ENCODE measurements around the gene G6PC2. TPM values are rescaled to one million over a fixed set of nuclear protein-coding genes. Genes with fewer than 3 reads are reported as not detected.
"Not testable (repeated sequence)": the region's sequence is repeated elsewhere in the genome, so short reads cannot be mapped to it uniquely, and the experiment has no call there.

Gene G6PC2
- total RNA-seq, 3 donors from 2014 or later (not counting 1 experiment from before 2014, with no cell fraction given), result not detected

- Histone ChIP-seq H3K27me3 (ENCODE audit: control insufficient read depth, insufficient read depth, low read length) (no peaks in the 10 kb centered on the region), H3K36me3 (ENCODE audit: control insufficient read depth, insufficient read depth, low read length) (no peaks in the 10 kb centered on the region), H3K4me1 (ENCODE audit: control insufficient read depth, insufficient read depth, low read length) (no peaks in the 10 kb centered on the region), H3K27ac (ENCODE audit: low read length) (no peak overlapping the region), H3K4me3 (ENCODE audit: low read length) (no peak overlapping the region), H3K9me3 (ENCODE audit: control insufficient read depth, insufficient read depth, low read length) (no peaks in the 10 kb centered on the region)
- no peaks in the 10 kb centered on the region for H3K9me3 Mint-ChIP-seq
- H3K27me3 Mint-ChIP-seq (ENCODE audit: low read depth in 2 of 2), result no peaks in the 10 kb centered on the region
- no peak overlapping the region for H3K4me3 Mint-ChIP-seq
- ATAC-seq (no peak), DNase-seq (no peak)
- H3K36me3 Mint-ChIP-seq, result no peaks in the 10 kb centered on the region
- intact Hi-C loops (cut with micrococcal nuclease), result no loop called here
- WGBS (ENCODE audit: insufficient coverage), result 97% methylated on average over 2 of the region's 5 CpGs
- H3K27ac Mint-ChIP-seq, result no peak overlapping the region
- peaks cover 0 to 3% of the 10 kb centered on the region in 2 donors for H3K4me1 Mint-ChIP-seq
- TF ChIP-seq CTCF (IDR thresholded peaks at IDR 0.05), result no peak
Measured at GRCh38 chr2:168854651-168855050, 46.4 kb upstream of the G6PC2 start.

- Histone ChIP-seq H3K36me3 (ENCODE audit: control insufficient read depth, insufficient read depth, low read length) (no peaks in the 10 kb centered on the region), H3K9me3 (ENCODE audit: control insufficient read depth, insufficient read depth, low read length) (no peaks in the 10 kb centered on the region), H3K4me1 (ENCODE audit: control insufficient read depth, insufficient read depth, low read length) (no peaks in the 10 kb centered on the region), H3K27me3 (ENCODE audit: control insufficient read depth, insufficient read depth, low read length) (no peaks in the 10 kb centered on the region), H3K4me3 (ENCODE audit: low read length) (no peak overlapping the region), H3K27ac (ENCODE audit: low read length) (no peak overlapping the region)
- Mint-ChIP-seq H3K4me1 (no peaks in the 10 kb centered on the region), H3K27me3 (ENCODE audit: low read depth in 2 of 2) (no peaks in the 10 kb centered on the region), H3K4me3 (no peak overlapping the region), H3K36me3 (no peaks in the 10 kb centered on the region), H3K27ac (no peak overlapping the region), H3K9me3 (no peaks in the 10 kb centered on the region)
- ATAC-seq, result no peak
- 98% methylated on average over 3 of the region's 3 CpGs for WGBS (ENCODE audit: insufficient coverage)
- DNase-seq, result no peak
- no peak for TF ChIP-seq CTCF (IDR thresholded peaks at IDR 0.05)
- intact Hi-C loops (cut with micrococcal nuclease), result no loop called here
Measured at GRCh38 chr2:168855601-168856000, 45.5 kb upstream of the G6PC2 start.

GRCh38 chr2:168858146-168858545, 42.9 kb upstream of the G6PC2 start:
- no peak for DNase-seq
- ATAC-seq, result no peak
- TF ChIP-seq CTCF (IDR thresholded peaks at IDR 0.05), result no peak
- intact Hi-C loops (cut with micrococcal nuclease), result no loop called here
- Histone ChIP-seq H3K27me3 (ENCODE audit: control insufficient read depth, insufficient read depth, low read length) (no peaks in the 10 kb centered on the region), H3K36me3 (ENCODE audit: control insufficient read depth, insufficient read depth, low read length) (no peaks in the 10 kb centered on the region), H3K4me1 (ENCODE audit: control insufficient read depth, insufficient read depth, low read length) (no peaks in the 10 kb centered on the region), H3K9me3 (ENCODE audit: control insufficient read depth, insufficient read depth, low read length) (no peaks in the 10 kb centered on the region), H3K4me3 (ENCODE audit: low read length) (no peak overlapping the region), H3K27ac (ENCODE audit: low read length) (no peak overlapping the region)
- Mint-ChIP-seq H3K4me3 (no peak overlapping the region), H3K27ac (no peak overlapping the region), H3K4me1 (no peaks in the 10 kb centered on the region), H3K27me3 (ENCODE audit: low read depth in 2 of 2) (no peaks in the 10 kb centered on the region), H3K9me3 (no peaks in the 10 kb centered on the region), H3K36me3 (no peaks in the 10 kb centered on the region)
- 100% methylated on average over 1 of the region's 2 CpGs for WGBS (ENCODE audit: insufficient coverage)

- H3K4me1 Mint-ChIP-seq; H3K9me3 Mint-ChIP-seq; H3K27me3 ChIP-seq (ENCODE audit: control insufficient read depth, insufficient read depth, low read length); H3K4me3 Mint-ChIP-seq; H3K36me3 ChIP-seq (ENCODE audit: control insufficient read depth, insufficient read depth, low read length); H3K27me3 Mint-ChIP-seq (ENCODE audit: low read depth in 2 of 2); DNase-seq; H3K4me3 ChIP-seq (ENCODE audit: low read length); ATAC-seq; H3K27ac ChIP-seq (ENCODE audit: low read length); H3K36me3 Mint-ChIP-seq; H3K9me3 ChIP-seq (ENCODE audit: control insufficient read depth, insufficient read depth, low read length); H3K4me1 ChIP-seq (ENCODE audit: control insufficient read depth, insufficient read depth, low read length); H3K27ac Mint-ChIP-seq; intact Hi-C loops (cut with micrococcal nuclease): not testable (repeated sequence)
- WGBS (ENCODE audit: insufficient coverage), result no CpG with 5 or more reads among the region's 1 CpG
Measured at GRCh38 chr2:168867164-168867563, 33.9 kb upstream of the G6PC2 start.

GRCh38 chr2:168870369-168870768, 30.7 kb upstream of the G6PC2 start:
- H3K36me3 ChIP-seq (ENCODE audit: control insufficient read depth, insufficient read depth, low read length); H3K9me3 Mint-ChIP-seq; H3K4me1 ChIP-seq (ENCODE audit: control insufficient read depth, insufficient read depth, low read length); H3K4me3 ChIP-seq (ENCODE audit: low read length); H3K4me1 Mint-ChIP-seq; H3K4me3 Mint-ChIP-seq; H3K27me3 Mint-ChIP-seq (ENCODE audit: low read depth in 2 of 2); H3K27me3 ChIP-seq (ENCODE audit: control insufficient read depth, insufficient read depth, low read length); ATAC-seq; H3K27ac Mint-ChIP-seq; DNase-seq; H3K27ac ChIP-seq (ENCODE audit: low read length); H3K9me3 ChIP-seq (ENCODE audit: control insufficient read depth, insufficient read depth, low read length); H3K36me3 Mint-ChIP-seq; intact Hi-C loops (cut with micrococcal nuclease): not testable (repeated sequence)
- WGBS (ENCODE audit: insufficient coverage), result 100% methylated on average over 1 of the region's 1 CpG

GRCh38 chr2:168870824-168871223, 30.3 kb upstream of the G6PC2 start:
- H3K27me3 Mint-ChIP-seq (ENCODE audit: low read depth in 2 of 2); H3K36me3 Mint-ChIP-seq; H3K9me3 Mint-ChIP-seq; ATAC-seq; H3K36me3 ChIP-seq (ENCODE audit: control insufficient read depth, insufficient read depth, low read length); H3K4me3 ChIP-seq (ENCODE audit: low read length); H3K4me1 ChIP-seq (ENCODE audit: control insufficient read depth, insufficient read depth, low read length); H3K4me3 Mint-ChIP-seq; H3K9me3 ChIP-seq (ENCODE audit: control insufficient read depth, insufficient read depth, low read length); H3K4me1 Mint-ChIP-seq; H3K27me3 ChIP-seq (ENCODE audit: control insufficient read depth, insufficient read depth, low read length); H3K27ac ChIP-seq (ENCODE audit: low read length); H3K27ac Mint-ChIP-seq; intact Hi-C loops (cut with micrococcal nuclease); DNase-seq: not testable (repeated sequence)
- 100% methylated on average over 1 of the region's 4 CpGs for WGBS (ENCODE audit: insufficient coverage)
